Stimulated activated naive CD8-positive, alpha-beta T cell treated with anti-CD3 and anti-CD28 coated beads, Interleukin-15, Interleukin-2, amounts not matched to agents 100 ng/mL and 50 ng/mL, for 24 hours (primary cell): ENCODE measurements around the gene CRYZ.
"Not testable (repeated sequence)": the region's sequence is repeated elsewhere in the genome, so short reads cannot be mapped to it uniquely, and the experiment has no call there.

Source experiments
- H3K27ac Mint-ChIP-seq: one replicate; pipeline ENCODE4 v1.8.0; 2021; ENCODE audit warnings: mild to moderate bottlenecking, mixed read lengths
- H3K27me3 Mint-ChIP-seq: one replicate; pipeline ENCODE4 v1.8.0; 2021; ENCODE audit warnings: mixed read lengths
- H3K36me3 Mint-ChIP-seq: one replicate; pipeline ENCODE4 v1.8.0; 2021; ENCODE audit warnings: low read depth, mixed read lengths
- H3K4me1 Mint-ChIP-seq: one replicate; pipeline ENCODE4 v1.8.0; 2021; ENCODE audit warnings: low read depth, mixed read lengths
- H3K4me3 Mint-ChIP-seq: one replicate; pipeline ENCODE4 v1.8.0; 2021; ENCODE audit warnings: mild to moderate bottlenecking, mixed read lengths
- H3K9me3 Mint-ChIP-seq: one replicate; pipeline ENCODE4 v1.8.0; 2021; ENCODE audit warnings: mixed read lengths

The CRYZ gene

DNA sequence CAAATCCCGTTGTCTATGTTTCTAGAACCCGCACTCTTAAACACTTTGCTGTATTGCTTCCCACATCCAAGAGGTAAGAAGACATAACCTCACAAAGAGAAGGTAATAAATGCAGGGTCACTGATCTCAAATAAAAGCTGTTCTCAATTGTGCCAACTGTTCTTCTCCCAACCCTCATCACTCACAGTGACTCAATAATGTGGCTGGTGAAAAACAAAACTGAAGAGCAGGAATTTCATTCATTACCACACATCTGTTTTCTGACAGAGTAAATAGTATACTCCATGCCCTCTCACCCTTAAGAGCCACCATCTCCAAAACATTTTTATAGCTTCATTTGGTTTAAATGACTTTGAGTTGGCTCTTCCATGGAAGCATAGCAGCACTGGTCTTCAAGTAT lies 53.0 kb downstream of the CRYZ start:
- Mint-ChIP-seq H3K4me3 (no peak overlapping the region), H3K27ac (no peak overlapping the region), H3K9me3 (no peaks in the 10 kb centered on the region), H3K36me3 (no peaks in the 10 kb centered on the region), H3K27me3 (peaks cover 18% of the 10 kb centered on the region), H3K4me1 (no peaks in the 10 kb centered on the region)

DNA sequence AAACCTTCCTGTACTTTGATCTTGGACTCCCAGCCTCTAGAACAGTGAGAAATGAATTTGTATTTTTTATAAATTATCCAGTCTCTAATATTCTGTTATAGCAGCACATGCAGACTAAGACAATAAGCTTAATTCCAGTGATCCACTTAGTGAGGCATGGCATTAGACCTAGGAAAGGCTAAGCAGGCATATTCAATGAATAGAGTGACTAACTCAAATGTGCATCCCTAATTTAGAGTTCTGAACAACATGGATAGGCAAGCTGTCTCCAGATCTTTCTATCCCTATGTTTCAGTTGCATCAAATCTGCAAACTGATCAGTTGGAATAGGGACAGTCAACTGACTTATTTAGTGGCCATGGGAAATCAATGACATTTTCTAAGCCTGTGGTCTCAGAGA lies 54.9 kb downstream of the CRYZ start:
- Mint-ChIP-seq H3K27me3 (peaks cover 32% of the 10 kb centered on the region), H3K27ac (no peak overlapping the region), H3K9me3 (no peaks in the 10 kb centered on the region)

DNA sequence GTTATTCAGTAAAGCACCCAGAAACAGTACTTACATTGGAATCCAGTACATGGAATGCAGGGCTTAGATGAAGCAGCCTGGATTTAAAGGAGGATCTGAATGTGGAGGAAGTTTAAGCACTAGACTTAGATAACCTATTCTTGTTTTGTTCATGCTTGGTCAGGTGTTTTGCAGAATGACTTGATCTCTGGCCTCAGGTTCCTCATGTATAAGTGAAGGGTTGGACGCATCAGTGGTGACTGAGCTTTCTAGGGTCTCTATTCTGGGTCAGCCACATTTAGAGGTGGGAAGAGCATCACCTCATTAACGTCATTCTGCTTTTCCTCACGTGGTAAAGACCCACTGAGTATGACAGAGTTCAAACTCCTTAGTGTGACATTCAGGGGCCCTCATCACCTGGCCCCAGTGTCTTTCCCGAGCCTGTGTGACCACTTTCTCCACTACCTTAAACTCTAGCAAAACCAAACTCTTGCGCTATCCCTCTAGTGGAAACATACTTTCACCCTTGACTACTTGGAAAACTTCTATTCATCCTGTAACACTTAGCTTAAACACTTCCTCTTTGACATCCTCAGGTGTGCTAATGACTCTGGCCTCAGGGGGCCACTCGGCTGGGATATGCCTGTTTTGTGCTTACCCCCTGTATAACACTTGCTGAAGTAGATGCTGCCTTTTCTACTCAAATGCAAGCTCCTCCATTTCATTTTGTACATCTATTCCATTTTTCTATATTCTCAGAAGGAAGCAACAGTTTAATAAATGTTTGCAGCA lies 58.4 kb downstream of the CRYZ start:
- peaks cover 8% of the 10 kb centered on the region for H3K4me1 Mint-ChIP-seq
- no peak overlapping the region for H3K27ac Mint-ChIP-seq
- peaks cover 7% of the 10 kb centered on the region for H3K9me3 Mint-ChIP-seq
- H3K36me3 Mint-ChIP-seq: no peaks in the 10 kb centered on the region
- H3K4me3 Mint-ChIP-seq: no peak overlapping the region
- H3K27me3 Mint-ChIP-seq: peaks cover 41% of the 10 kb centered on the region

More for the DNA sequence above, 54.9 kb downstream of the CRYZ start:
- Mint-ChIP-seq H3K4me1 (peaks cover 8% of the 10 kb centered on the region), H3K36me3 (no peaks in the 10 kb centered on the region), H3K4me3 (no peak overlapping the region)

DNA sequence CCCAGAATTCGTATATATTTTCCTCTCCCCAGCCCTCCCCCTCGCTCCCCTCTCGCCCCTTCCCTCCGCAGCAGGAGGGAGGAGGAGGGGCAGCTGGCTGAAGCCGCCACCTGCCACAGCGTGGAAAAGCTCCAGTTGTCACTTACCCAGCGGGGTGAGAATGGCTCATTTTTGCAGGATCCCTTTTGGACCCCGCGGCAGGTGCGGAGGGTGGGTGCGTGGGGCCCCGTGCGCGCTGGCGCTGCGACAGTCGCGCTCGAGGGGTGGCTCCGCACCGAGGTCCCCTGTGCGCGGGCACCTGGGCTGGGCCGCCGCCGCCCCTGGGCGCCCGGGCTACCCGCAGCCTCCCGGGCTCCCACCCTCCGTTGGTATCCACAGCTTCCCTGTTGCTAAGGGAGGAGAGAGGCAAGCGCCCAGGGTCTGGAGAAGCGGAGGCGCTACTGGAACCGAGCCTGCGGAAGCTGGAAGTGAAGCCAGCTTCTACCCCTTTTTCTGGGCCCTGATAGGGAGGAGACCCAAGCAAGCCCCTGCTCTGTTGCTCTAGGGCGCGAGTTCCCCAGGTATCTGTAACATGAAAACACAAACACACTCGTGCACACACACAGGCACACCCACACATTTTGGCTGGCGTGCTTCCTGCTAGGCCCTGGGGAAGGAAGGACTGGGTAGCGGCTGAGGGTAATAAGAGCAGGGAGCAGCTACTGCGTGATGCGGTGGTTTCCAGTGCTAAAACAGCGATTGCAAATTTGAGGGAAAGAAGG lies 59.3 kb downstream of the CRYZ start, which contains the start of gene ERICH3:
Gene ERICH3 (minus strand): TSS at position 442 of the 761 bp plus-strand sequence. CDS start 273 bp downstream, at position 169.
- Mint-ChIP-seq H3K36me3 (no peaks in the 10 kb centered on the region), H3K27ac (no peak within 1 kb of the TSS), H3K4me1 (peaks cover 8% of the 10 kb centered on the region), H3K9me3 (peaks cover 7% of the 10 kb centered on the region), H3K27me3 (peaks cover 46% of the 10 kb centered on the region), H3K4me3 (no peak within 1 kb of the TSS)

DNA sequence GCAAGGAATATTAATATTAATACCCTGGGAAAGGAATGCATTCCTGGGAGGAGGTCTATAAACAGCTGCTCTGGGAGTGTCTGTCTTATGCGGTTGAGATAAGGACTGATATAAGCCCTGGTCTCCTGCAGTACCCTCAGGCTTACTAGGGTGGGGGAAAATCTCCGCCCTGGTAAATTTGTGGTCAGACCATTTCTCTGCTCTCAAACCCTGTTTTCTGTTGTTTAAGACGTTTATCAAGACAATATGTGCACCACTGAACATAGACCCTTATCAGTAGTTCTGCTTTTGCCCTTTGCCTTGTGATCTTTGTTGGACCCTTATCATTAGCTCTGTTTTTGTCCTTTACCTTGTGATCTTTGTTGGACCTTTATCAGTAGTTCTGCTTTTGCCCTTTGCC lies 62.0 kb downstream of the CRYZ start:
- H3K36me3 Mint-ChIP-seq, H3K9me3 Mint-ChIP-seq, H3K4me1 Mint-ChIP-seq, H3K27ac Mint-ChIP-seq, H3K4me3 Mint-ChIP-seq: not testable (repeated sequence)
- H3K27me3 Mint-ChIP-seq: peaks cover 42% of the 10 kb centered on the region
